CD4-positive, alpha-beta T cell (primary cell): ENCODE measurements around the gene OSBPL5. TPM values are rescaled to one million over a fixed set of nuclear protein-coding genes. Genes with fewer than 3 reads are reported as not detected.

Experiments
- ATAC-seq: fragments of 200-7000 bp; cut with Tn5 transposase; one replicate; pipeline ENCODE4 v1.10.0; 2022; ENCODE audit warnings: mild to moderate bottlenecking; ENCODE audit not compliant: poor library complexity
- CTCF ChIA-PET: fragments of 350-600 bp; sonication (Branson Sonifier 250); formaldehyde crosslinking; loops from one replicate; lab custom pipeline; 2021; ENCODE audit warnings: antibody characterized with exemption, inconsistent platforms; lab: Charles Lee
- POLR2A ChIA-PET: fragments of 350-600 bp; sonication (Branson Sonifier 250); formaldehyde crosslinking; loops from one replicate; lab custom pipeline; 2021; ENCODE audit warnings: antibody characterized with exemption, inconsistent platforms; lab: Charles Lee
- DNase-seq, 14 experiments: peaks; one replicate each; pipeline ENCODE4 v3.0.0-alpha.2; 2013 to 2020; ENCODE audit warnings: mixed read lengths in 2 of 14
- H3K27ac ChIP-seq, 2 donors: one replicate each; pipeline versions ENCODE4 v1.5.1 to v1.7.0; 2013; ENCODE audit warnings: low read length in 2 of 2, low read depth in 1 of 2, mild to moderate bottlenecking in 1 of 2
- H3K27me3 ChIP-seq, 2 experiments: 1 replicate in 1 of 2; 2 replicates in 1 of 2; pipeline versions ENCODE4 v1.6.1 to v1.7.0; 2013; ENCODE audit warnings: low read length in 2 of 2, control low read depth in 1 of 2, mild to moderate bottlenecking in 1 of 2, moderate library complexity in 1 of 2; ENCODE audit not compliant: insufficient read depth in 2 of 2, control insufficient read depth in 1 of 2
- H3K36me3 ChIP-seq: one replicate; pipeline ENCODE4 v1.6.1; 2013; ENCODE audit warnings: low read length, control low read depth; ENCODE audit not compliant: insufficient read depth
- H3K4me1 ChIP-seq: one replicate; pipeline ENCODE4 v1.6.1; 2013; ENCODE audit warnings: low read length, control low read depth; ENCODE audit not compliant: insufficient read depth
- H3K4me3 ChIP-seq: one replicate; pipeline ENCODE4 v1.5.1; 2013; ENCODE audit warnings: mild to moderate bottlenecking, low read length, moderate library complexity
- H3K9me3 ChIP-seq, 2 experiments: 1 replicate in 1 of 2; 2 replicates in 1 of 2; pipeline versions ENCODE4 v1.6.1 to v1.7.0; 2013; ENCODE audit warnings: low read length in 2 of 2, mild to moderate bottlenecking in 2 of 2, control low read depth in 1 of 2, moderate library complexity in 1 of 2; ENCODE audit not compliant: control insufficient read depth in 1 of 2, insufficient read depth in 1 of 2
- H3K27ac Mint-ChIP-seq: one replicate; pipeline ENCODE4 v1.8.0; 2020; ENCODE audit warnings: mixed read lengths
- H3K27me3 Mint-ChIP-seq: one replicate; pipeline ENCODE4 v1.8.0; 2021; ENCODE audit warnings: mixed read lengths
- H3K36me3 Mint-ChIP-seq: one replicate; pipeline ENCODE4 v1.8.0; 2021; ENCODE audit warnings: low read depth, mixed read lengths
- H3K4me1 Mint-ChIP-seq: one replicate; pipeline ENCODE4 v1.8.0; 2021; ENCODE audit warnings: low read depth, mixed read lengths
- H3K4me3 Mint-ChIP-seq: one replicate; pipeline ENCODE4 v1.8.0; 2020; ENCODE audit warnings: mild to moderate bottlenecking, mixed read lengths
- H3K9me3 Mint-ChIP-seq: one replicate; pipeline ENCODE4 v1.8.0; 2020; ENCODE audit warnings: mixed read lengths
- CTCF ChIP-seq: fragments of 200-600 bp; IDR thresholded peaks from one replicate; pipeline ENCODE4 v1.8.0; 2022; ENCODE audit warnings: antibody characterized with exemption, mild to moderate bottlenecking
- intact Hi-C, 2 experiments: fragments of 100-400 bp; cut with DNase I in 1 of 2; cut with micrococcal nuclease in 1 of 2; formaldehyde crosslinking; loops; one replicate each; pipeline versions ENCODE4 v1.15.1 to v1.9.0; 2023 to 2025; cut with DNase I, micrococcal nuclease
- total RNA-seq, 174 experiments: library from RNA in 2 of 174; stranded (reverse) in 2 of 174; gene quantifications; one replicate each; pipeline ENCODE4 v1.2.3 and lab custom pipeline; 2021 to 2026

The OSBPL5 gene
- total RNA-seq, 2 experiments from 2014 or later, result 6.7 to 9.1 TPM

- peak in 1 of 14 experiments; percentile 29 for DNase-seq
- Mint-ChIP-seq H3K4me3 (no peak overlapping the region), H3K27ac (no peak overlapping the region), H3K27me3 (no peaks in the 10 kb centered on the region), H3K9me3 (no peaks in the 10 kb centered on the region), H3K4me1 (no peaks in the 10 kb centered on the region), H3K36me3 (no peaks in the 10 kb centered on the region)
- Histone ChIP-seq H3K36me3 (no peaks in the 10 kb centered on the region), H3K9me3 (no peaks in the 10 kb centered on the region), H3K27ac (no peak overlapping the region), H3K4me3 (no peak overlapping the region), H3K4me1 (no peaks in the 10 kb centered on the region), H3K27me3 (no peaks in the 10 kb centered on the region)
- POLR2A ChIA-PET, result no interaction called here
- CTCF ChIA-PET, result no interaction called here
- intact Hi-C loops, result loop anchor here in 1 of 2 experiments (10.0 kb wide), 1 partner anchor 298 kb away; no protein-coding TSS in a partner anchor
- ATAC-seq, result no peak
- no peak for TF ChIP-seq CTCF
Observed at GRCh38 chr11:3106736-3107524, 58.2 kb downstream of the OSBPL5 start.

GRCh38 chr11:3105791-3106735 is 59.0 kb downstream of the OSBPL5 start:
- H3K27ac ChIP-seq, result no peak overlapping the region
- Mint-ChIP-seq H3K4me3 (no peak overlapping the region), H3K4me1 (no peaks in the 10 kb centered on the region), H3K27me3 (no peaks in the 10 kb centered on the region), H3K9me3 (no peaks in the 10 kb centered on the region), H3K27ac (no peak overlapping the region), H3K36me3 (no peaks in the 10 kb centered on the region)
- no peak for ATAC-seq
- ChIA-PET POLR2A (no interaction called here), CTCF (no interaction called here)
- TF ChIP-seq CTCF, result no peak
- no peaks in the 10 kb centered on the region for H3K4me1 ChIP-seq
- no peaks in the 10 kb centered on the region for H3K9me3 ChIP-seq
- intact Hi-C loops, result loop anchor here in 1 of 2 experiments (10.0 kb wide), 1 partner anchor 299 kb away; no protein-coding TSS in a partner anchor
- H3K4me3 ChIP-seq, result no peak overlapping the region
- peak in 1 of 14 experiments; percentile 26 for DNase-seq
- no peaks in the 10 kb centered on the region for H3K27me3 ChIP-seq
- H3K36me3 ChIP-seq, result no peaks in the 10 kb centered on the region

GRCh38 chr11:3104961-3105790 is 59.9 kb downstream of the OSBPL5 start:
- no peaks in the 10 kb centered on the region for H3K27me3 Mint-ChIP-seq
- no peak overlapping the region for H3K4me3 Mint-ChIP-seq
- Histone ChIP-seq H3K9me3 (no peaks in the 10 kb centered on the region), H3K27me3 (no peaks in the 10 kb centered on the region), H3K27ac (no peak overlapping the region), H3K36me3 (no peaks in the 10 kb centered on the region), H3K4me3 (no peak overlapping the region), H3K4me1 (no peaks in the 10 kb centered on the region)
- intact Hi-C loops, result loop anchor here in 1 of 2 experiments (10.0 kb wide), 1 partner anchor 300 kb away; no protein-coding TSS in a partner anchor
- TF ChIP-seq CTCF, result no peak
- CTCF ChIA-PET, result no interaction called here
- POLR2A ChIA-PET, result no interaction called here
- DNase-seq (peak in 1 of 14 experiments; percentile 25), ATAC-seq (no peak)
- no peaks in the 10 kb centered on the region for H3K9me3 Mint-ChIP-seq
- no peaks in the 10 kb centered on the region for H3K36me3 Mint-ChIP-seq
- H3K27ac Mint-ChIP-seq, result no peak overlapping the region
- H3K4me1 Mint-ChIP-seq, result no peaks in the 10 kb centered on the region
